NT2/D1 (cell line): ENCODE data around the gene LRFN2.

Experiments used
- SUZ12 ChIP-seq: IDR thresholded peaks from 2 replicates; pipeline ENCODE4 v1.6.1; 2011; ENCODE audit not compliant: insufficient read length, insufficient read depth; ENCODE audit errors: extremely low read depth
- YY1 ChIP-seq: IDR thresholded peaks from 2 replicates; pipeline ENCODE4 v1.6.1; 2011; ENCODE audit not compliant: insufficient read length, insufficient read depth
- ZNF274 ChIP-seq: IDR thresholded peaks from 2 replicates; pipeline ENCODE4 v1.6.1; 2011; ENCODE audit warnings: mild to moderate bottlenecking, low read depth, low read length

DNA sequence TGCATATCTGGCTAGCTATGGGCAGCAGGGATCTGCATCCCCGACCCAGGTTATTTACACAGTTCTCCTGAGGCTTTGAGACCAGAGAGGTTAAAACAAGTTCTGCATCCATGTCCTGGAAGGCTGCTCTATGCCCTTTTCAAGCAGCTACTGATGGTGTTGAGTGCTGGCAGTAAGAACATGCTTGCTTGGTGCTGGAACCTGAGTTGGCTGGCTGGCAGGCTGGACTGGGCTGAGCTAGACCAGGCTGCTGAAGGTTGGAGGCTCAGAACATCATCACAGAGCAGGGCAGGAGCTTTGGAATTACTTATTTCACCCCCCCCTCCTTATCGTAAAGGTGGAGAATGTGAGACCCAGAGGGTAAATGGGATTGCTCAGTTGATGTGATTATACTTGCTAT, 16.9 kb upstream of the LRFN2 start:
- TF ChIP-seq ZNF274 (no peak), YY1 (no peak), SUZ12 (no peak)
